T-helper 2 cell treated with Interferon-gamma antibody and Interleukin-4, amounts not matched to agents 100 ng/mL and 5 ng/mL, for 36 hours (primary cell): ENCODE results near the gene HOTAIR. TPM values are rescaled to one million over a fixed set of nuclear protein-coding genes. Genes with fewer than 3 reads are reported as not detected.

Experiments
- intact Hi-C: fragments of 100-400 bp; cut with micrococcal nuclease; formaldehyde crosslinking; loops from one replicate; pipeline ENCODE4 v1.15.1; 2023
- total RNA-seq: library from RNA; stranded (reverse); gene quantifications from 2 replicates; pipeline ENCODE4 v1.2.3, GENCODE V29; 2022

HOTAIR gene
- total RNA-seq, 1 donor from 2014 or later, result not detected

- intact Hi-C loops, result loop anchor here (5.0 kb wide), 1 partner anchor 41 kb away; the partner anchor contains the start of gene HOXC13
Measured at GRCh38 chr12:53977596-53978445, 3.1 kb upstream of the HOTAIR start.

GRCh38 chr12:53976823-53977595, 2.3 kb upstream of the HOTAIR start:
- intact Hi-C loops, result loop anchor here (5.0 kb wide), 1 partner anchor 40 kb away; the partner anchor contains the start of gene HOXC13

- intact Hi-C loops, result loop anchor here (5.0 kb wide), 1 partner anchor 39 kb away; the partner anchor contains the start of gene HOXC13
Measured at GRCh38 chr12:53976172-53976822, 1.5 kb upstream of the HOTAIR start.

GRCh38 chr12:53975479-53976152, 862 bp upstream of the HOTAIR start:
- intact Hi-C loops, result loop anchor here (2.0 to 5.0 kb wide), 2 partner anchors 23 to 38 kb away; partner anchors contain the start of gene HOXC13

DNA sequence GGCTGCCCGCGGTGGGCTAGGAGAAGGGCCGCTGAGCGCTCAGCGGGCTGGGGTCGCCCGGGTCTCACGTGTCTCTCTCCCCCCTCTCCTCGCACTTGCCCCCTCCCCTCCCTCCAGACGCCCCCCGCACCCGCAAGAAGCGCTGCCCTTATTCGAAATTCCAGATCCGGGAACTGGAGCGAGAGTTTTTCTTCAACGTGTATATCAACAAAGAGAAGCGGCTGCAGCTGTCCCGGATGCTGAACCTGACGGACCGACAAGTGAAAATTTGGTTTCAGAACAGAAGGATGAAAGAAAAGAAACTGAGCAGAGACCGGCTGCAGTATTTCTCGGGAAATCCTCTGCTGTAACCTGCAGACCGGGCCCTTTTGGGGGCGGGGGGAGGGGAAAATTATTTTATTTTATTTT, 314 bp upstream of the HOTAIR start:
- intact Hi-C loops, result loop anchor here (2.0 to 5.0 kb wide), 2 partner anchors 22 to 38 kb away; partner anchors contain the start of gene HOXC13

GRCh38 chr12:53973236-53974042, 1.3 kb downstream of the HOTAIR start:
- intact Hi-C loops, result loop anchor here (2.0 kb wide), 1 partner anchor 21 kb away; no protein-coding TSS in a partner anchor

GRCh38 chr12:53972722-53973235, 2.0 kb downstream of the HOTAIR start, which contains the start of gene HOXC11:
HOXC11 (plus strand) TSS chr12:53973126; CDS start chr12:53973242, 116 bp downstream.
- intact Hi-C loops, result no loop called here

DNA sequence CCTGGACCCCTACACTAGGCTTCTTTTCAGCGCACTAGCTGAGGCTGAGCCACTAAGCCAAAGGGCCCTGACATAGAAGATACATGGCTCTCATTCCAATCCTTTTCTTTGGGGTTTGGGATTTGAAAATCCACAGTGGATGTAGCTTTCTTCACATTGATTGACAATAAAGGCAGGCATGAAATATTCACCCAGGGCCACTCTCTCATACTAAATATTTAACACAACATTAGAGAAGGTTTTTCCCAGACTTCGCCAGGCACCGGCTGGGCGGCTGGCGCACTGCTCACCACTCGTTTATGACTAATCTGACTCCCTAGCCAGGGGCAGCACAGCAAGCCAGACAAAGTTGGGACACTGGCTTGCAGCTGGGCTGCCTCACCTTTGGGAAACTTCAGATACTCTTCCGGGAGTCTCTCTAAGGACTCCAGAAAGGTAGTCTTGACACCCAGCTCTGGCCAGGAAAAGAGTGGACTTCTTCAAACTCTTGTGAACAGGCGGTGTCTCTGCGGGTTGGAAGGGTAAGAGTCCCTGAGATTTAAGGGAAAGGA, 2.5 kb downstream of the HOTAIR start:
- intact Hi-C loops, result no loop called here

DNA sequence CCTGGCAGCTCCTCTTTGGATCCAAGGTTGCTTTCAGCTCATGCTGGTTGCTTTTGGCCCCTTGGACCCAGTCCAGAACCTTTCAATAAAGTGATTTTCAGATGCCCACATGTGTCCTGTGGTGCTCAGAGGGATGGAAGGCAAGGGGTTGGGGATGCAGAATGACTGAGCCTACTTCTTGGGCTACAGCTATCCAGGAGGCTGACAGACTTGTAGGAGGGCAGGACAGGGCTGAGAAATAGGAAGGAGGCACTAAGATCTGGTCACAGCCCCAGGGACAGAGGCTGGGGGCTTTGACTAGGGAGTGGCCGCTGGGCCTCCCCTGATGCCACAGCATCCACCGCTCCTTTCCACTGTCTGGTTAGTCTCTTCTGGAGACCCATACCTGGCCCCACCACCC, 3.1 kb downstream of the HOTAIR start:
- intact Hi-C loops, result no loop called here

- intact Hi-C loops, result no loop called here
Measured at GRCh38 chr12:53971129-53971528, 3.6 kb downstream of the HOTAIR start.

GRCh38 chr12:53970451-53970850, 4.3 kb downstream of the HOTAIR start:
- intact Hi-C loops, result no loop called here

- intact Hi-C loops, result no loop called here
Measured at GRCh38 chr12:53969588-53970259, 5.0 kb downstream of the HOTAIR start.

GRCh38 chr12:53968214-53969127, 6.3 kb downstream of the HOTAIR start:
- intact Hi-C loops, result no loop called here

- intact Hi-C loops, result no loop called here
Measured at GRCh38 chr12:53967421-53967925, 7.3 kb downstream of the HOTAIR start.

DNA sequence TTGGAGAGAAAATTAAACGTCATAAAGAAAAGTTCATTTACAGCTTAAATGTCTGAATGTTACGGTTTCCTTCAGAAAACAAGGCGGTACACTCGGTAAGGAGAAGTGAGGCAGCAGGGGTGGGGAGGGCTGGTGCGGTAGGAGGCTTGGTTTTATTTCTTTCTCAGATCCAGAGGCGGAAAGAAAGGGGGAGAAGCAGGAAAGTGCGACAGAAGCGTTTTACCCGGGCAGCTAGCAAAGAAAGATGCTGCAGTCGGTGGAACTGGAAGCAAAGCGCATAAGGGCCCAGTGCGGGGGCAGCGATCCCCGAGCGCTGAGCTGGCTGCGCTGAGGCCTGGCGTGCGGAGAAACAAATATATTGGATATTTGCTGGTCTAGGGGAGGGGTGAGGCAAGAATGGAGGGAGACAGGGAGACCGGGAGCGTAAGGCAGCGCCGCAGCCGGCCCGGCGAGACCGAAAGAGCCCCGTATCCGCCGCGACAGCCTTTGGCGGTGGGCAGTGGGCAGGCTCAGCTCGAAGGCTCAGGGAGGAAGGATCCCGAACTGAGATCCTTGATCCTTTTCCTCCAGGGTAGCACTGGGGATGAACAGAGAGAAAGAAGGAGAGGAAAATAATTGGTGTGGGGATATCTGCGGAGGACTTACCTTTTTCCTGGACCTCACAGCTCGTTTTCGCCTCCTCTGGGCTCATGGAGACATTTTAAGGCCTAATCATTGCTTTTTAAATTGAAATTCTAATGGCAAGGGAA, 8.2 kb downstream of the HOTAIR start:
- intact Hi-C loops, result no loop called here

GRCh38 chr12:53966085-53966384, 8.7 kb downstream of the HOTAIR start:
- intact Hi-C loops, result no loop called here
